ENCODE results near the gene NOP16. TPM values are rescaled to one million over a fixed set of nuclear protein-coding genes. Genes with fewer than 3 reads are reported as not detected.

The NOP16 gene
- total RNA-seq, 1 experiment from 2014 or later, result 134 TPM

DNA sequence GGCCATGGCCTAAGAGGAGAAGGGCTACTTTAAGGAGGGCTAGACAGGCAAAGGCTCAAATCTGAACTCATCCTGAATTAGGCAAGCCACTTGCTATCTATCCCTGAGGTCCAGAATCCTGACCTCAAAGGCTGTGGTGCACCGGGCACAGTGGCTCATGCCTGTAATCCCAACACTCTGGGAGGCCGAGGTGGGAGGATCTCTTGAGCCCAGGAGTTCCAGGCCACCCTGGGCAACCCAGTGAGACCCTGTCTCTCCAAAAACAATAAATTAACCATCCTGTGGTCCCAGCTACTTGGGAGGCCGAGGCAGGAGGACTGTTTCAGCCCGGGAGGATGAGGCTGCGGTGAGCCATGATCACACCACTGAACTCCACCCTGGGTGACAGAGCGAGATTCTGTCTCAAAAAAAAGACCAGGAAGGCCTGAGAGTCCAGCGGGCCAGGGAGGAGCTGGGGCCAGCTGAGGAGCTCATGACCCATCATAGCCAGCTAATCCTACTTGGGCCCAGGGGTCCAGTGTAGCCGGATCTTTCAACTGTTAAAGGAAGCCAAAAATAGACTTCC, 4.0 kb downstream of the NOP16 start:
- H3K9me3 Mint-ChIP-seq (ENCODE audit: unreplicated experiment), result no peaks in the 10 kb centered on the region

DNA sequence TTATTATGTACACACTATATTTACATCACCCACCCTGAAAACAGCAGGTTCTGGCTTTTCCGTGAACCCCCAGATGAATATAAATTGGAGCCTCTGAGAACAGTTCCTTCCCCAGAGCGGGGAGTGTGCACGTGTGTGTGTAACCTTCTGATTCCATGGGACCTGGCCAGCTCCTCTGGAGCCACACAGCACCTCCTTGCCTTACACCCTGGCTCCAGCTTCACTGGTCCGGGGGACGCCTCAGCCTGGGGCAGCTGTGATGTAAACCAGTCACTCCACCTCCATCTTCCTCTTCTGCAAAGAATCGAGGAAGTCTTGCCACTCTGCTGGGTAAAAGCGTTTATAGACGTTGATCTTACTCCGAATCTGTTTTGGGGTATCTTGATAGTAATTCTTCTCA, 4.4 kb downstream of the NOP16 start:
- POLR2A ChIA-PET, result interaction anchor here (1.1 to 2.1 kb wide), 2 partner anchors 17 to 64 kb away, joined by 4 to 5 read pairs; partner anchors contain the start of gene FAF2
- TF ChIP-seq, protein P1, sequence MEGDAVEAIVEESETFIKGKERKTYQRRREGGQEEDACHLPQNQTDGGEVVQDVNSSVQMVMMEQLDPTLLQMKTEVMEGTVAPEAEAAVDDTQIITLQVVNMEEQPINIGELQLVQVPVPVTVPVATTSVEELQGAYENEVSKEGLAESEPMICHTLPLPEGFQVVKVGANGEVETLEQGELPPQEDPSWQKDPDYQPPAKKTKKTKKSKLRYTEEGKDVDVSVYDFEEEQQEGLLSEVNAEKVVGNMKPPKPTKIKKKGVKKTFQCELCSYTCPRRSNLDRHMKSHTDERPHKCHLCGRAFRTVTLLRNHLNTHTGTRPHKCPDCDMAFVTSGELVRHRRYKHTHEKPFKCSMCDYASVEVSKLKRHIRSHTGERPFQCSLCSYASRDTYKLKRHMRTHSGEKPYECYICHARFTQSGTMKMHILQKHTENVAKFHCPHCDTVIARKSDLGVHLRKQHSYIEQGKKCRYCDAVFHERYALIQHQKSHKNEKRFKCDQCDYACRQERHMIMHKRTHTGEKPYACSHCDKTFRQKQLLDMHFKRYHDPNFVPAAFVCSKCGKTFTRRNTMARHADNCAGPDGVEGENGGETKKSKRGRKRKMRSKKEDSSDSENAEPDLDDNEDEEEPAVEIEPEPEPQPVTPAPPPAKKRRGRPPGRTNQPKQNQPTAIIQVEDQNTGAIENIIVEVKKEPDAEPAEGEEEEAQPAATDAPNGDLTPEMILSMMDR (IDR thresholded peaks at IDR 0.05; ENCODE audit: unreplicated experiment), result no peak
- Mint-ChIP-seq H3K27me3 (ENCODE audit: insufficient read depth, unreplicated experiment) (no peaks in the 10 kb centered on the region), H3K9me3 (ENCODE audit: unreplicated experiment) (no peaks in the 10 kb centered on the region), H3K4me3 (ENCODE audit: unreplicated experiment) (no peak overlapping the region), H3K36me3 (ENCODE audit: insufficient read depth, unreplicated experiment) (peaks cover 96% of the 10 kb centered on the region), H3K4me1 (ENCODE audit: insufficient read depth, unreplicated experiment) (peaks cover 22% of the 10 kb centered on the region), H3K27ac (ENCODE audit: low read depth, unreplicated experiment) (no peak overlapping the region)
- intact Hi-C loops (cut with micrococcal nuclease), result loop anchor here (10.0 kb wide), 1 partner anchor 569 kb away; no protein-coding TSS in a partner anchor
- DNase-seq (ENCODE audit: unreplicated experiment), result no peak
- CTCF ChIA-PET, result interaction anchor here (0.5 to 1.5 kb wide), 3 partner anchors 33 to 850 kb away, joined by 3 to 4 read pairs (median 4); no protein-coding TSS in a partner anchor
- no TSS peak for BruUV-seq (replicated peaks)

More for the DNA sequence above, 4.0 kb downstream of the NOP16 start:
- POLR2A ChIA-PET, result interaction anchor here (1.1 to 5.6 kb wide), 3 partner anchors 16 to 64 kb away, joined by 4 to 51 read pairs (median 5); partner anchors contain the start of genes FAF2 and KIAA1191
- intact Hi-C loops (cut with micrococcal nuclease), result loop anchor here (10.0 kb wide), 1 partner anchor 570 kb away; no protein-coding TSS in a partner anchor
- no peaks in the 10 kb centered on the region for H3K27me3 Mint-ChIP-seq (ENCODE audit: insufficient read depth, unreplicated experiment)
- H3K4me3 Mint-ChIP-seq (ENCODE audit: unreplicated experiment), result no peak overlapping the region
- TF ChIP-seq, protein P1 (IDR thresholded peaks at IDR 0.05; ENCODE audit: unreplicated experiment), result no peak
- H3K36me3 Mint-ChIP-seq (ENCODE audit: insufficient read depth, unreplicated experiment), result peaks cover 96% of the 10 kb centered on the region
- CTCF ChIA-PET, result interaction anchor here (0.8 to 1.5 kb wide), 2 partner anchors 63 to 851 kb away, joined by 3 to 4 read pairs; no protein-coding TSS in a partner anchor
- no peak overlapping the region for H3K27ac Mint-ChIP-seq (ENCODE audit: low read depth, unreplicated experiment)
- no peak for DNase-seq (ENCODE audit: unreplicated experiment)
- BruUV-seq (replicated peaks), result no TSS peak
- peaks cover 22% of the 10 kb centered on the region for H3K4me1 Mint-ChIP-seq (ENCODE audit: insufficient read depth, unreplicated experiment)

DNA sequence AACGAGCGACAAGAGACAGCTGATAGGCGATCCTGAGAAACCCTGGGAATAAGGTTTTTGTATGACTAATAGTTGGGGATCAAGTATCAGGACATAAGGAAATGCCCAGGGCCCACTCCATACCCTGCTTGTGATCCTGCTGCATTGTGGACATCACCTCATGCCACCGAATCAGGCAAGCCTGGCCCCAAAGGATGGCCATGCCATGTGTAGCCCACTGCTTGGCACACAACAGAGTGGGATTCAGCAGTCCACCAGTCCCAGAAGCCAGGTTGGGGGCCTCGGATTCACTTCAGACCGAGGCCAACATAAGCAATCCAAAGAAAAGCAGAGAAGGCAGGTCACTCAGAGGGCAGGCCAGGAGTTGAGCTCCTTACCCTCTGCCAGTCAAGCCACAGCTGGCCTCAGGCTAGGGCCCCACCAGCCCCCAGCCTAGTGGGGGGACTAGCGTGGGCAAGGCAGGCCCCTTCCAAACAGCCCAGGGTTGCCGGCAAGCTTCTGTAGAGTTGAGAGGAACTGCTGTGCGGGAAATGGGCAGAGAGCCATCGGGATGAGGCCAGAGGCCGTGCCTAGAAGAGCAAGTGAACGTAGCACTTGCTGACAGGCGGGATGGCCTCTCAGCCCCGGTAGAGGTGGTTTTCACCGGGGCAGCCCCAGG, 5.0 kb downstream of the NOP16 start:
- POLR2A ChIA-PET, result interaction anchor here (1.1 kb wide), 1 partner anchor 17 kb away, joined by 4 read pairs; no protein-coding TSS in a partner anchor
- H3K9me3 Mint-ChIP-seq (ENCODE audit: unreplicated experiment), result no peaks in the 10 kb centered on the region
- CTCF ChIA-PET, result interaction anchor here (0.5 to 1.5 kb wide), 2 partner anchors 32 to 64 kb away, joined by 4 read pairs; no protein-coding TSS in a partner anchor
- BruUV-seq (replicated peaks), result no TSS peak
- no peaks in the 10 kb centered on the region for H3K27me3 Mint-ChIP-seq (ENCODE audit: insufficient read depth, unreplicated experiment)
- DNase-seq (ENCODE audit: unreplicated experiment), result no peak
- no peak overlapping the region for H3K4me3 Mint-ChIP-seq (ENCODE audit: unreplicated experiment)
- peaks cover 22% of the 10 kb centered on the region for H3K4me1 Mint-ChIP-seq (ENCODE audit: insufficient read depth, unreplicated experiment)
- TF ChIP-seq, protein P1 (IDR thresholded peaks at IDR 0.05; ENCODE audit: unreplicated experiment), result no peak
- intact Hi-C loops (cut with micrococcal nuclease), result loop anchor here (10.0 kb wide), 1 partner anchor 569 kb away; no protein-coding TSS in a partner anchor
- H3K27ac Mint-ChIP-seq (ENCODE audit: low read depth, unreplicated experiment), result no peak overlapping the region
- peaks cover 94% of the 10 kb centered on the region for H3K36me3 Mint-ChIP-seq (ENCODE audit: insufficient read depth, unreplicated experiment)

DNA sequence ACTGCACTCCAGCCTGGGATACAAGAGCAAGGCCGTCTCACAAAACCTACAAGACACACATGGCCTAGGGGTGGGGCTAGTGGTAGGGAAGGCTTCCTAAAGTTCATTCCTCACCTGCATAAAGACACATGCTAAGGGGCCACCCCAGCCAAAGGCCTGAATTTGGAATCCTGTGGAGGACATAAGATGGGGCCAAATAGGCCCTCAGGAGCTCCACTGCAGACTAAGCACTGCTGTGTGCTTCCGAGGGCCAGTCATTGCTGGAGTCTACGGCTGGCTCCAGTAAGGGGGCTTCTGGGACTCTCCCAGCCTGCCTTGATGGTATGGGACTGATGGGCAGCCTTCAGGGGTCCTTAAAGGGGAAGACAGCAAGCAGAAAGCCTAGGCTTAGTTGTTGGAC, 5.7 kb downstream of the NOP16 start:
- Mint-ChIP-seq H3K36me3 (ENCODE audit: insufficient read depth, unreplicated experiment) (peaks cover 87% of the 10 kb centered on the region), H3K4me3 (ENCODE audit: unreplicated experiment) (no peak overlapping the region), H3K27me3 (ENCODE audit: insufficient read depth, unreplicated experiment) (no peaks in the 10 kb centered on the region), H3K9me3 (ENCODE audit: unreplicated experiment) (no peaks in the 10 kb centered on the region), H3K4me1 (ENCODE audit: insufficient read depth, unreplicated experiment) (peaks cover 22% of the 10 kb centered on the region), H3K27ac (ENCODE audit: low read depth, unreplicated experiment) (no peak overlapping the region)
- CTCF ChIA-PET, result no interaction called here
- TF ChIP-seq, protein P1 (IDR thresholded peaks at IDR 0.05; ENCODE audit: unreplicated experiment), result no peak
- BruUV-seq (replicated peaks), result no TSS peak
- intact Hi-C loops (cut with micrococcal nuclease), result loop anchor here (10.0 kb wide), 1 partner anchor 568 kb away; no protein-coding TSS in a partner anchor
- DNase-seq (ENCODE audit: unreplicated experiment), result no peak
- POLR2A ChIA-PET, result no interaction called here

Data from MCF 10A (cell line).